BLaER1 (cell line): ENCODE results near the gene NOTUM.
"Not testable (repeated sequence)": the region's sequence is repeated elsewhere in the genome, so short reads cannot be mapped to it uniquely, and the experiment has no call there.

ENCODE experiments used
- H3K27ac ChIP-seq: shearing (Covaris generic); formaldehyde crosslinking; 2 replicates; pipeline ENCODE4 v1.8.1; 2022
- H3K27me3 ChIP-seq: shearing (Covaris generic); formaldehyde crosslinking; 2 replicates; pipeline ENCODE4 v1.8.1; 2022
- H3K36me3 ChIP-seq: shearing (Covaris generic); formaldehyde crosslinking; 2 replicates; pipeline ENCODE4 v1.8.1; 2022
- H3K4me1 ChIP-seq: shearing (Covaris generic); formaldehyde crosslinking; 2 replicates; pipeline ENCODE4 v1.8.1; 2022
- H3K4me2 ChIP-seq: shearing (Covaris generic); formaldehyde crosslinking; 2 replicates; pipeline ENCODE4 v1.8.1; 2022
- H3K4me3 ChIP-seq: shearing (Covaris generic); formaldehyde crosslinking; 2 replicates; pipeline ENCODE4 v1.8.1; 2022
- H3K9ac ChIP-seq: shearing (Covaris generic); formaldehyde crosslinking; 2 replicates; pipeline ENCODE4 v1.8.1; 2022
- H3K9me3 ChIP-seq: shearing (Covaris generic); formaldehyde crosslinking; 2 replicates; pipeline ENCODE4 v1.8.1; 2022
- H4K20me1 ChIP-seq: shearing (Covaris generic); formaldehyde crosslinking; 2 replicates; pipeline ENCODE4 v1.8.1; 2022
- Cebpa-rat ChIP-seq: shearing (Covaris generic); IDR thresholded peaks from 2 replicates; pipeline ENCODE4 v1.8.1; 2022

The NOTUM gene

GRCh38 chr17:81918832-81919545 is 42.0 kb downstream of the NOTUM start:
- H3K36me3 ChIP-seq = peaks cover 49% of the 10 kb centered on the region
- TF ChIP-seq Cebpa-rat = no peak
- H4K20me1 ChIP-seq = peaks cover 45% of the 10 kb centered on the region
- H3K9ac ChIP-seq = peak overlapping the region; percentile 76
- H3K4me3 ChIP-seq = peak overlapping the region; percentile 99
- H3K27me3 ChIP-seq = no peaks in the 10 kb centered on the region
- peaks cover 76% of the 10 kb centered on the region for H3K4me1 ChIP-seq
- H3K27ac ChIP-seq = peak overlapping the region; percentile 90
- H3K9me3 ChIP-seq = no peaks in the 10 kb centered on the region
- H3K4me2 ChIP-seq = peak overlapping the region; percentile 100

DNA sequence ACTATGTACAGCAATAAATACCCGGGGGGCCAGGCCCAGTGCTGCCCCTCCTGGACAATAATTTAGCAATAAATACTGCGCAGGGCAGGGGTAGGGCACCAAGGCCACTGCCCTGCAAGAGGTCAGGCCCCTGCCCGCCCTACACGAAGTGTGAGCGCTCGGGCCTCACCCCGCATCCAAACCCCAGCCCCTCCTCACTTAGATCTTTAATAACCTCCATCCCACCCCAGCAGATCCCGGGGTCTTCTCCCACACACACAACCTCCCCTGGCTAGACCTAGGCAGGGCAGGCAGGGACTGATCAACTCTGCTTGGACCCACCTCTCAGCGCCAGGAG is 42.7 kb downstream of the NOTUM start:
- Histone ChIP-seq H3K9ac (peak overlapping the region; percentile 76), H3K4me3 (peak overlapping the region; percentile 99), H3K4me2 (peak overlapping the region; percentile 100), H3K4me1 (peaks cover 69% of the 10 kb centered on the region), H3K36me3 (peaks cover 56% of the 10 kb centered on the region), H3K27ac (peak overlapping the region; percentile 90), H4K20me1 (peaks cover 46% of the 10 kb centered on the region)
- H3K27me3 ChIP-seq, H3K9me3 ChIP-seq: not testable (repeated sequence)

- Histone ChIP-seq H3K36me3 (peaks cover 58% of the 10 kb centered on the region), H3K4me1 (peaks cover 64% of the 10 kb centered on the region), H3K27ac (peak within 1 kb of the TSS; percentile 93), H3K4me2 (peak within 1 kb of the TSS; percentile 100), H3K27me3 (no peaks in the 10 kb centered on the region), H3K9me3 (no peaks in the 10 kb centered on the region), H3K9ac (peak within 1 kb of the TSS; percentile 96), H4K20me1 (peaks cover 51% of the 10 kb centered on the region), H3K4me3 (peak within 1 kb of the TSS; percentile 99)
- no peak for TF ChIP-seq Cebpa-rat
Observed at GRCh38 chr17:81917565-81918332, 43.2 kb downstream of the NOTUM start, which contains the start of gene SIRT7. TSS of gene SIRT7 (minus strand) at chr17:81918176. CDS start at chr17:81918131, 45 bp downstream.

DNA sequence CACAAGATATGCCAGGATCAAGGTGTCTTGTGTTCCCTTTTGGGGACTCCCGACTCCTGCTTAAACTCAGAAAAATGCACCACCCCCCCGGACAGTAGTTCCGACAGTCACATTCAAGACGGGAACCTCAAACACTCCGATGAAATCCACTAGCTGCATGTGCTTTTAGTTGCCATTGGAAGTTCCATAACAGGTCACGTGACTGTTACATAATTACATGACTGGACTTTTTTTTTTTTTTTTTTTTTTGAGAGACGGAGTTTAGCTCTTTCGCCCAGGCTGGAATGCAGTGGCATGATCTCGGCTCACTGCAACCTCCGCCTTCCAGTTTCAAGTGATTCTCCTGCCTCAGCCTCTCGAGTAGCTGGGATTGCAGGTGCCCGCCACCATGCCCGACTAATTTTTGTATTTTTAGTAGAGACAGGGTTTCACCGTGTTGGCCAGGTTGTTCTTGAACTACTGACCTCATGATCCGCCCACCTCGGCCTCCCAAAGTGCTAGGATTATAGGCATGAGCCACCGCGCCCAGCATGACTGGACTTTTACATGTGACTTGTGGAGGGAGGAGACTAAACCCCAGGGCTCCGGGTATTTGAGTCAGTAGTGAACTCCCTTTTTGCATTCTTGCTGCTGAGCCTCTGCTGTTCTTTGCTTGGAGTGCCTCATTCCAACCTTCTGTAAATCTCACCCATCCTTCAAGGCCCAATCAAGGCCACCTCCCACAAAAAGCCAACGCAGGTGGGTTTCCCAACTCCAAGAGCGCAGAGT is 44.6 kb downstream of the NOTUM start:
- Histone ChIP-seq H3K9me3 (no peaks in the 10 kb centered on the region), H3K36me3 (peaks cover 58% of the 10 kb centered on the region), H3K4me2 (peak overlapping the region; percentile 97), H3K27ac (peak overlapping the region; percentile 93; the same call in 1 of the 2 replicates), H3K27me3 (no peaks in the 10 kb centered on the region), H3K4me3 (peak overlapping the region; percentile 99), H3K4me1 (peaks cover 56% of the 10 kb centered on the region), H4K20me1 (peaks cover 64% of the 10 kb centered on the region), H3K9ac (peak overlapping the region; percentile 96)
- TF ChIP-seq Cebpa-rat = no peak

GRCh38 chr17:81915331-81915730 is 45.7 kb downstream of the NOTUM start:
- no peak overlapping the region for H3K4me2 ChIP-seq

DNA sequence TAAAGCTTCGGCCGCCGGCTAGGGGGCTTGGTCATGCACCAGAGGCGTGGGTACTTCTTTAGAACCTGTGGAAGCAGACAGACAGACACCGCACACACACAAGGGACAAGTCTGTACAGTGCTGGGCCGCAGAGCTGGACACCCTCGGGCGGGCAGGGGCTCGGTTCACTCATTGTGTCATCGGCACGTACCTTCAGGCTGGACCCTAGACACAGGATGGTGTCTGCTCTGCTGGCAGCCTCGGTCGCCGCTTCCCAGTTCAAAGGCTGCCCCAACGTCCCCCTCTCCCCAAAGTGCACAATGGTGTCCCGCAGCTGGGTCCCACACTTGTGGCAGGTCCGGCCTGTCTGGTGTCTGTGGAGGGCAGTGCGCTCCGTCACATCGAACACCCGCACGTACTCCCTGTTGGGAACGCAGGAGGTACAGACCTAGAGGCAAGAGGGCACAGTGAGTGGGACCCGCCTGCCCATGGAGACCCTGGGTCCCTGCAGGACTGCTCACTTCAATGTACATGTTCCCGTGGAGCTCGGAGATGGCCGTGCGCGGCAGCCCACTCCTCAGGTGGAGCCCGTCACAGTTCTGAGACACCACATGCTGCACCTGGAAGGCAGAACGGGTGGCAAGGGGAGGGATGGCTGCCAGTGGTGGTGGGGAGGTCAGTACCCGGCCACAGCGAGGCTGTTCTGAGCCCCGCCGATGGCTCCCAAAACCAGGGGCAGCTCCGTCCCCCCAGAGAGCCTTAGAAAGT is 46.7 kb downstream of the NOTUM start:
- H3K36me3 ChIP-seq = peaks cover 51% of the 10 kb centered on the region

More at GRCh38 chr17:81915331-81915730, 45.7 kb downstream of the NOTUM start:
- Histone ChIP-seq H4K20me1 (peaks cover 71% of the 10 kb centered on the region), H3K36me3 (peaks cover 48% of the 10 kb centered on the region), H3K27ac (0 out of 2 replicates have a peak overlapping the region, but pooled peaks have one; percentile 4), H3K4me1 (peaks cover 49% of the 10 kb centered on the region), H3K9me3 (no peaks in the 10 kb centered on the region), H3K27me3 (no peaks in the 10 kb centered on the region), H3K4me3 (no peak overlapping the region), H3K9ac (no peak overlapping the region)
- no peak for TF ChIP-seq Cebpa-rat

GRCh38 chr17:81913394-81914102 is 47.4 kb downstream of the NOTUM start:
- Histone ChIP-seq H4K20me1 (peaks cover 84% of the 10 kb centered on the region), H3K4me2 (no peak overlapping the region), H3K4me1 (peaks cover 46% of the 10 kb centered on the region), H3K27ac (no peak overlapping the region), H3K27me3 (no peaks in the 10 kb centered on the region), H3K4me3 (no peak overlapping the region), H3K9me3 (no peaks in the 10 kb centered on the region), H3K36me3 (peaks cover 58% of the 10 kb centered on the region), H3K9ac (no peak overlapping the region)
- no peak for TF ChIP-seq Cebpa-rat

More for the DNA sequence above, 46.7 kb downstream of the NOTUM start:
- H3K27me3 ChIP-seq = no peaks in the 10 kb centered on the region
- H3K9me3 ChIP-seq = no peaks in the 10 kb centered on the region
- H3K4me3 ChIP-seq = no peak overlapping the region
- H3K4me1 ChIP-seq = peaks cover 49% of the 10 kb centered on the region
- H4K20me1 ChIP-seq = peaks cover 82% of the 10 kb centered on the region
- no peak for TF ChIP-seq Cebpa-rat
- H3K4me2 ChIP-seq = no peak overlapping the region
- no peak overlapping the region for H3K9ac ChIP-seq
- no peak overlapping the region for H3K27ac ChIP-seq

GRCh38 chr17:81912441-81913309 is 48.3 kb downstream of the NOTUM start:
- H3K4me1 ChIP-seq = peaks cover 49% of the 10 kb centered on the region
- no peak overlapping the region for H3K27ac ChIP-seq
- no peak for TF ChIP-seq Cebpa-rat
- H3K9me3 ChIP-seq = no peaks in the 10 kb centered on the region
- H3K36me3 ChIP-seq = peaks cover 67% of the 10 kb centered on the region
- no peak overlapping the region for H3K4me2 ChIP-seq
- H3K4me3 ChIP-seq = no peak overlapping the region
- H4K20me1 ChIP-seq = peaks cover 90% of the 10 kb centered on the region
- no peak overlapping the region for H3K9ac ChIP-seq
- no peaks in the 10 kb centered on the region for H3K27me3 ChIP-seq
